Panc1 (cell line): ENCODE measurements around the gene RHOH.

Source experiments
- POLR2AphosphoS5 ChIP-seq: IDR thresholded peaks from 2 replicates; pipeline ENCODE4 v1.6.1; 2012; ENCODE audit warnings: mild to moderate bottlenecking, low read depth, low read length, moderate library complexity
- TF ChIP-seq, protein P1 (sequence below), 2 experiments: IDR thresholded peaks; 2 replicates each; pipeline ENCODE4 v1.6.1; 2011 to 2012; ENCODE audit warnings: low read depth in 2 of 2, control low read depth in 1 of 2, low read length in 1 of 2, mild to moderate bottlenecking in 1 of 2, moderate library complexity in 1 of 2; ENCODE audit not compliant: insufficient read depth in 1 of 2
- TF ChIP-seq, protein P2 (sequence below): fragments of 450-650 bp; IDR thresholded peaks from 2 replicates; pipeline ENCODE4 v1.5.1; 2017; ENCODE audit warnings: mild to moderate bottlenecking

DNA sequence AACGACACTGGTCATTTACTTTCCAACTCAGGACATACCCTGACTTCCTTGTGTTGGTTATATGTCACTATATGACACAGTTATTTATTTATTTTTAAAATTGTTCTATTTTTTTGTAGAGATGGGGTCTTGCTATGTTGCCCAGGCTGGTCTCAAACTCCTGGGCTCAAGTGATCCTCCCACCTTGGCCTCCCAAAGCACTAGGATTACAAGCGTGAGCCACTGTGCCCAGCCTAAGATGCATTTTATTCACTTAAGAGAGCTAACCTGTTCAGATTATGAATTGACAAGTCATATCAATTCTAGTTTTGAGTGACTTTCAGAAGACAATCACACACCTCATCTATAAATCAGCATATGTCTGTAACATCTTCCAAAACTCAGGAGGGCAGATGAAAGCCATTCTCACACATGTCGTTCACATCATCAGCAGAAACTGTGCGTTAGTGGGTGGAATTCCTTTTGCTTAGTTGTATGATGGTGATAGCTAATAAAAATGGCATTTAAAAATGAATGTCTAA lies 9.4 kb upstream of the RHOH start:
- TF ChIP-seq POLR2AphosphoS5 = no peak
- TF ChIP-seq, protein P1, sequence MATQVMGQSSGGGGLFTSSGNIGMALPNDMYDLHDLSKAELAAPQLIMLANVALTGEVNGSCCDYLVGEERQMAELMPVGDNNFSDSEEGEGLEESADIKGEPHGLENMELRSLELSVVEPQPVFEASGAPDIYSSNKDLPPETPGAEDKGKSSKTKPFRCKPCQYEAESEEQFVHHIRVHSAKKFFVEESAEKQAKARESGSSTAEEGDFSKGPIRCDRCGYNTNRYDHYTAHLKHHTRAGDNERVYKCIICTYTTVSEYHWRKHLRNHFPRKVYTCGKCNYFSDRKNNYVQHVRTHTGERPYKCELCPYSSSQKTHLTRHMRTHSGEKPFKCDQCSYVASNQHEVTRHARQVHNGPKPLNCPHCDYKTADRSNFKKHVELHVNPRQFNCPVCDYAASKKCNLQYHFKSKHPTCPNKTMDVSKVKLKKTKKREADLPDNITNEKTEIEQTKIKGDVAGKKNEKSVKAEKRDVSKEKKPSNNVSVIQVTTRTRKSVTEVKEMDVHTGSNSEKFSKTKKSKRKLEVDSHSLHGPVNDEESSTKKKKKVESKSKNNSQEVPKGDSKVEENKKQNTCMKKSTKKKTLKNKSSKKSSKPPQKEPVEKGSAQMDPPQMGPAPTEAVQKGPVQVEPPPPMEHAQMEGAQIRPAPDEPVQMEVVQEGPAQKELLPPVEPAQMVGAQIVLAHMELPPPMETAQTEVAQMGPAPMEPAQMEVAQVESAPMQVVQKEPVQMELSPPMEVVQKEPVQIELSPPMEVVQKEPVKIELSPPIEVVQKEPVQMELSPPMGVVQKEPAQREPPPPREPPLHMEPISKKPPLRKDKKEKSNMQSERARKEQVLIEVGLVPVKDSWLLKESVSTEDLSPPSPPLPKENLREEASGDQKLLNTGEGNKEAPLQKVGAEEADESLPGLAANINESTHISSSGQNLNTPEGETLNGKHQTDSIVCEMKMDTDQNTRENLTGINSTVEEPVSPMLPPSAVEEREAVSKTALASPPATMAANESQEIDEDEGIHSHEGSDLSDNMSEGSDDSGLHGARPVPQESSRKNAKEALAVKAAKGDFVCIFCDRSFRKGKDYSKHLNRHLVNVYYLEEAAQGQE (IDR thresholded peaks at IDR 0.05; ENCODE audit: insufficient read depth in 1 of 2, low read depth in 2 of 2, low read length in 1 of 2) = no peak
- TF ChIP-seq, protein P2, sequence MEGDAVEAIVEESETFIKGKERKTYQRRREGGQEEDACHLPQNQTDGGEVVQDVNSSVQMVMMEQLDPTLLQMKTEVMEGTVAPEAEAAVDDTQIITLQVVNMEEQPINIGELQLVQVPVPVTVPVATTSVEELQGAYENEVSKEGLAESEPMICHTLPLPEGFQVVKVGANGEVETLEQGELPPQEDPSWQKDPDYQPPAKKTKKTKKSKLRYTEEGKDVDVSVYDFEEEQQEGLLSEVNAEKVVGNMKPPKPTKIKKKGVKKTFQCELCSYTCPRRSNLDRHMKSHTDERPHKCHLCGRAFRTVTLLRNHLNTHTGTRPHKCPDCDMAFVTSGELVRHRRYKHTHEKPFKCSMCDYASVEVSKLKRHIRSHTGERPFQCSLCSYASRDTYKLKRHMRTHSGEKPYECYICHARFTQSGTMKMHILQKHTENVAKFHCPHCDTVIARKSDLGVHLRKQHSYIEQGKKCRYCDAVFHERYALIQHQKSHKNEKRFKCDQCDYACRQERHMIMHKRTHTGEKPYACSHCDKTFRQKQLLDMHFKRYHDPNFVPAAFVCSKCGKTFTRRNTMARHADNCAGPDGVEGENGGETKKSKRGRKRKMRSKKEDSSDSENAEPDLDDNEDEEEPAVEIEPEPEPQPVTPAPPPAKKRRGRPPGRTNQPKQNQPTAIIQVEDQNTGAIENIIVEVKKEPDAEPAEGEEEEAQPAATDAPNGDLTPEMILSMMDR = no peak
